Activated CD8-positive, alpha-beta memory T cell treated with anti-CD3 and anti-CD28 coated beads for 36 hours (primary cell): ENCODE measurements around the gene PLCD4. TPM values are rescaled to one million over a fixed set of nuclear protein-coding genes. Genes with fewer than 3 reads are reported as not detected.

Experiments used
- CTCF ChIA-PET: fragments of 350-600 bp; sonication (Branson Sonifier 250); formaldehyde crosslinking; loops from one replicate; lab custom pipeline; 2021; ENCODE audit warnings: antibody characterized with exemption; lab: Charles Lee
- POLR2A ChIA-PET: fragments of 350-600 bp; sonication (Branson Sonifier 250); formaldehyde crosslinking; loops from one replicate; lab custom pipeline; 2021; ENCODE audit warnings: antibody characterized with exemption; lab: Charles Lee
- total RNA-seq, 2 experiments: library from RNA; stranded (reverse); gene quantifications; one replicate each; pipeline ENCODE4 v1.2.3, GENCODE V29; 2021

PLCD4 gene
- total RNA-seq, 2 experiments from 2014 or later = 0.10 TPM; not detected in 1

DNA sequence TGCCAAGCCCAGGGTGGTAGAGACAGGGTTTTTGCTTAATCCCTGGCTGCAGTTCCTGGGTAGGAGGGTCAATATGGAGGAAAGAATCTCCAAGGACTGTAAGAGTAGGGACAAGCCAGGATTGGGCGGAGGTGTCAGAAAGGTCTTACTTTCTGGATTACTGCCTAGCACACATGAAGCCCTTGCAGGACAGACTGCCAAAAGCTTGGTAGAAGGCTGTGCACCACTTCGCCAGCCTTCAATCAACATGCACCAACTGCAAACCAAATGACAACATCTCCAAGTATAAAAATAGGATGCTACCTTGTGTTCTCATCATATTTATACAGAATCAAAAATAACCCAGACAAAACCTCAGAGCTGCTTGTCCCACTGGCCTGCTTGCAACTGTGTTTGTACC is 48.1 kb downstream of the PLCD4 start:
- CTCF ChIA-PET = interaction anchor here (1.9 kb wide), 1 partner anchor 192 kb away, joined by 5 read pairs; no protein-coding TSS in a partner anchor
- POLR2A ChIA-PET = interaction anchor here (1.5 kb wide), 1 partner anchor 12 kb away, joined by 4 read pairs; no protein-coding TSS in a partner anchor

DNA sequence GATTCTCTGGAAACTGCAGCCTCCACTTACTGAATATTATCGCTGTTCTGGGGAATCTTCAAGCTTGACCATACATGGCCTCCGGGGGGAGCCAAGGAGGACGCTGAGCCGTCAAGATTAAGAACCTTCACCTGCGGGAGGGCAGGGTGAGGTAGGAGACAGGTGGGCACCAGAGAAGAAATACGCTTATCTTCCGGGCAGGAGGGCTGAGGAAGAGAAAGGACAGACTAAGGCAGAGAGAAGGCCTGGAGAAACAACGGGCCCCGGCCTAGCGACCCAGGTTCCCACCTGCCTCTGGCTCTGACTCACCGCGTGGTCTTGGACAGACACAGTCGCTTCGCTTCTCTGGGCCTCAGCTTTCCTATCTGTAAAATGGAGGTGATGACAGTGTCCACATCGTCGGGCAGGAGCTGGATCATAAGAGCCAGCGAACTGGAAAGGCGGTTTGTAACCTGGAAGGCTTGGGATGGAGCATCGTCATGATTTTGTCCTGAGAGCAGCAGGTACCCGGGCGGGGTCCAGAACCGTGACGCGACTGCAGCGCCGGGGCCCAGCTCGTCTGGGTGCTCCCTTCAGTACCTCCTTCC is 51.1 kb downstream of the PLCD4 start:
- ChIA-PET POLR2A (interaction anchor here (0.5 to 3.4 kb wide), 12 partner anchors 9 to 541 kb away, joined by 3 to 31 read pairs (median 4); partner anchors contain the start of genes AAMP, PNKD, RNF25 and STK36), CTCF (interaction anchor here (0.6 to 3.9 kb wide), 8 partner anchors 8 to 190 kb away, joined by 3 to 31 read pairs (median 5); partner anchors contain the start of genes RNF25, STK36 and TTLL4)

DNA sequence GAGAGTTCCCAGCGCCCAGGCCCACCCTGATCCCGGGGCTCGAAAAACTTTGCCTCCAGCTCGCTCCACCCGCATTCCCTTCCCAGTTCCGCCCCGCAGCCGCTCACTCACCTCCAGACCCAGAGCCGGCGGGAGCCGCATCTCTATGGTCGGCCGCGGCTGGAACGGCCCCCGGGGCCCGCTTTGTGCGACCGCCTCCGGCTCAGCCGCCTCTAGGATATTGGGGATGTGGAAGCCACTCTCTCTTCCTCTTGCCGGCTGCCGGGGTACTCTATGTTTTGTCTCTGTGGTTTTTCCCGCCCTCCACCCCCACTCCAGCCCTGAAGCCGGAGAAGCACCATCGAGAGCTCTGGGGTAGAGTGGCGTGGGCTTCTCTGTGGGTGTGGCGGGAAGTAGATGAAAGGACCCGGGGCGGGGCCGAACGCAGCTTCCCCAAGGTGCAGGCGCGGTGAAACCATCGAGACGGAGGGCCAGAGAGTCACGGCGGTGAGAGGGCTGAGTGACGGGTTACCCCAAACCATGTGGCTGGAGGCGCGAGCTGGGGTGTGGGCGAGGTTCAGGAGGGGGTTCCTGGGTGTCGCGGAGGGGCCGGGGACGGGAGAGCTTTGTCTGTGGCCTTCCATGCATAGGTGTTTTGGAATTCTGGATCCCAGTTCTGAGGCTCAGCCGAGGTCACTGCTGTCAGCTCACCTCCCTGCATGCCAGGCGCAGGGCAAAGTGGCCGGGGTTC is 51.7 kb downstream of the PLCD4 start, which contains the start of the genes BCS1L and ZNF142:
Gene BCS1L (plus strand): TSS at position 426 of the 730 bp plus-strand sequence. CDS start 1,305 bp downstream, outside the sequence.
Gene ZNF142 (minus strand): TSS at position 366 of the 730 bp plus-strand sequence. CDS start 3,194 bp downstream, outside the sequence.
- ChIA-PET CTCF (interaction anchor here (0.6 to 3.9 kb wide), 12 partner anchors 9 to 445 kb away, joined by 3 to 31 read pairs (median 3); partner anchors contain the start of genes RNF25, STK36 and TTLL4), POLR2A (interaction anchor here (0.5 to 3.4 kb wide), 14 partner anchors 10 to 710 kb away, joined by 3 to 31 read pairs (median 4); partner anchors contain the start of genes AAMP, PNKD, RNF25 and STK36)

DNA sequence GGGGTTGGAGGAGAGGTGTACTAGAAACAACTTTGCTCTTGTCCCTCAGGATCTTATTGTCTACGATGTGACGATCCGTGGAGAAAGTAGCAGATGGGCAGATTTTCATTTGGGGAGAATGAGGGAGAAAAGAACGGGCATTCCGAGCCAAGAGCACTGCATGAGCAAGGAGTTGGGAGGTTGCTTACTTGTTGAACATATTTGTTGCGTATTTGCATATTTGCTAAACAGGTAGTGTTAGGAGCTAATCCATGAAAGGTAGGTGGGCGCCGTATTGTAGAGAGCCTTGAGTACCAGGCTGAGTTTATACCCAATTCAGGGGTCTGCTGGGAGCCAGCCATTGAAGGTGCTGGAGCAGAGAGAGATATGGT is 52.3 kb downstream of the PLCD4 start:
- ChIA-PET CTCF (interaction anchor here (0.6 to 3.9 kb wide), 11 partner anchors 9 to 444 kb away, joined by 3 to 31 read pairs (median 3); partner anchors contain the start of genes RNF25, STK36 and TTLL4), POLR2A (interaction anchor here (0.6 to 3.4 kb wide), 11 partner anchors 10 to 709 kb away, joined by 3 to 31 read pairs (median 4); partner anchors contain the start of genes AAMP, PNKD, RNF25 and STK36)

DNA sequence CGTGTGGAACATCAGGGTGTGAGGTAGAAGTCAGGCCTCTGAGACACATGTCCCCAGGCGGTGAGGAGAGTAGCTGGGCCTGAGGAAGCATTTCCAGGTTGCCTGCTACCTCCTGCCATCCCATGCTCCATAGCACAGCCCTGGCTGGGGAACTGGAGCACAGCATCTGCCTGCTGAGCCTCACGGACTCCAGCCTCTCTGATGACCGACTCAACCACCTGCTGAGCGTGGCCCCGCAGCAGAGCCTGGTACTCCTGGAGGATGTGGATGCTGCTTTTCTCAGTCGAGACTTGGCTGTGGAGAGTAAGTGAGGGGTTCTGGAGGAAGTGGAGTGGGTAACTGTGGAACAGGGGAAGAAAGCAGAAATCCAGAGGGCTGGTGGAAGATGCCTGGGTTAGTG is 54.7 kb downstream of the PLCD4 start:
- ChIA-PET CTCF (interaction anchor here (1.4 kb wide), 1 partner anchor 16 kb away, joined by 3 read pairs; no protein-coding TSS in a partner anchor), POLR2A (no interaction called here)

DNA sequence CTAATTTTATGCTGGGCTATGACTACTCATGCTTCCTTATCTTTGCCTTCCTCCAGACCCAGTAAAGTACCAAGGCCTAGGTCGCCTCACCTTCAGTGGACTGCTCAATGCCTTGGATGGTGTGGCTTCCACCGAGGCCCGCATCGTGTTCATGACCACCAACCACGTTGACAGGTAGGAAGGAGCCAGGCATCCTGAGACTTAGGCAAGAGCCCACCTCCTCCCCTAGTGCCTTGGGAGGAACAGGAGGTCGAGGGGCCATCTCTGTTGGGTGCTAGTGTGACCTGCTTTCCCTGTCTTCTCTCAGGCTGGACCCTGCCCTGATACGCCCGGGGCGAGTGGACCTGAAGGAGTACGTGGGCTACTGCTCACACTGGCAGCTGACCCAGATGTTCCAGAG is 55.1 kb downstream of the PLCD4 start:
- CTCF ChIA-PET = interaction anchor here (1.3 to 1.4 kb wide), 2 partner anchors 15 to 16 kb away, joined by 3 read pairs; no protein-coding TSS in a partner anchor
- POLR2A ChIA-PET = no interaction called here

DNA sequence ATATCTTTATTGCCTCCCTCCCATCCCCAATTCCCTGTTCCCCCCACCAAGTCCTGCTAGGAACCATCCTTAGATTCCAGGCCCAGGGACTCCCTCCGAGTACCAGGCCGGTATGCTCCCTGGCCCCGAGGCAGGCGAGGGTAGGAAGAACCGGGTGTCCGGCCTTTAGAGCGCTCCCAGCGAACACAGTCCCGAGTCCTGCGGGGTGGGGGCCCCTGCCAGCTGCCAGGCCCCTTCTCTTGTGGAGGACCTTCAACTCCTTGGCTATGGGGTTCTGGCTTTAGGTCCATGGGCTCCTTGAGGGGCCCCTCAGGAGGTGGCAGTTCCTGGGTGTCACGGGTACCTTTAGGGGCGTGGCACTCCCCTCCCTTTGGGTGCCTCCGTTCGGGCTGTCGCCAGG is 56.2 kb downstream of the PLCD4 start:
- ChIA-PET POLR2A (no interaction called here), CTCF (interaction anchor here (1.3 kb wide), 1 partner anchor 16 kb away, joined by 3 read pairs; no protein-coding TSS in a partner anchor)

DNA sequence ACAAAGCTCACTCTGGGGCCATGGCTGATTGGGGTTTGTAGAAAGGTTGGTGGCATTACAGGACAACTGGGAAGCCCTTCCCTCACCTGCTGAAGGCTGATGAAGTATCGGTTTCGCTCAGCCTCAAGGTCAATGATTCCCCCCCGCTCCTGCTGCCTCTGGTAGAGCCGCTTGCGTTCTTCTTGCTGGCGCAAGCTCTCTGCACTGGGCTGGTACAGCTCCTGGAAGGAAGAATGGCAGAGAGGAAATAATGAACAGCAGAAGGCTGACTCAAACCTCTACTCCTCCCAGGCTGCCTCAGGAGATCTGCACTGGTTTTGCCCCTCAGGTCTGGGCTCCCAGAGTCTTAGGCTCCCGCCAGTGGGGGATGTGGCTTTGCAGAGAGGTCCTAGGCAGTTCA is 57.0 kb downstream of the PLCD4 start:
- ChIA-PET POLR2A (no interaction called here), CTCF (interaction anchor here (1.0 kb wide), 1 partner anchor 32 kb away, joined by 3 read pairs; no protein-coding TSS in a partner anchor)

DNA sequence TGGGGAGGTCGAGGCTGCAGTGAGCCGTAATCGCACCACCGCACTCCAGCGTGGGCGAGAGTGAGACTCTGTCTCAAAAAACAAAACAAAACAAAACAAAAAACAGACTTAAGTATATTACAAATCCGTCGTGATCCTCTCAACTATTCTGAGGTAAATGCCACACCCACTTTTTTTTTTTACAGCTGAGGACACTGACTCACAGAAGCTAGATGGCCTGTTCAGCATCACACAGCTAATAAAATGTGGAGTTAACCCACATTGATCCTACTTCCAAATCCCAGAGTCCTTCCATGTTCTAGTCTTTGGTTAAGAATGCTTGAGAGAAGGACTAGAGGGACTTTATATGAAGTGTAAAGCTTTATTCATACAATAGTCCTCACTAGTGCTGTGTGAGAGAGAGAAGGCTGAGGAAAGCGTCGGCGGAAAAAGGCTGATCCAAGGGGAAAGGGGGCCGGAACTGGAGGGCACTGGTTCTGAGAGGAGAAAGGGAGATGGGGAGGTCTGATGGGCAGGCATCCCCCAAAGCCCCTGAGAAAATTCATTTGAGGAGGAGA is 63.5 kb downstream of the PLCD4 start:
- CTCF ChIA-PET = interaction anchor here (1.3 to 4.0 kb wide), 3 partner anchors 12 to 177 kb away, joined by 4 to 31 read pairs (median 4); partner anchors contain the start of genes BCS1L and ZNF142
- POLR2A ChIA-PET = interaction anchor here (0.6 to 3.7 kb wide), 3 partner anchors 11 to 512 kb away, joined by 4 to 31 read pairs (median 5); partner anchors contain the start of genes BCS1L, TTLL4 and ZNF142

DNA sequence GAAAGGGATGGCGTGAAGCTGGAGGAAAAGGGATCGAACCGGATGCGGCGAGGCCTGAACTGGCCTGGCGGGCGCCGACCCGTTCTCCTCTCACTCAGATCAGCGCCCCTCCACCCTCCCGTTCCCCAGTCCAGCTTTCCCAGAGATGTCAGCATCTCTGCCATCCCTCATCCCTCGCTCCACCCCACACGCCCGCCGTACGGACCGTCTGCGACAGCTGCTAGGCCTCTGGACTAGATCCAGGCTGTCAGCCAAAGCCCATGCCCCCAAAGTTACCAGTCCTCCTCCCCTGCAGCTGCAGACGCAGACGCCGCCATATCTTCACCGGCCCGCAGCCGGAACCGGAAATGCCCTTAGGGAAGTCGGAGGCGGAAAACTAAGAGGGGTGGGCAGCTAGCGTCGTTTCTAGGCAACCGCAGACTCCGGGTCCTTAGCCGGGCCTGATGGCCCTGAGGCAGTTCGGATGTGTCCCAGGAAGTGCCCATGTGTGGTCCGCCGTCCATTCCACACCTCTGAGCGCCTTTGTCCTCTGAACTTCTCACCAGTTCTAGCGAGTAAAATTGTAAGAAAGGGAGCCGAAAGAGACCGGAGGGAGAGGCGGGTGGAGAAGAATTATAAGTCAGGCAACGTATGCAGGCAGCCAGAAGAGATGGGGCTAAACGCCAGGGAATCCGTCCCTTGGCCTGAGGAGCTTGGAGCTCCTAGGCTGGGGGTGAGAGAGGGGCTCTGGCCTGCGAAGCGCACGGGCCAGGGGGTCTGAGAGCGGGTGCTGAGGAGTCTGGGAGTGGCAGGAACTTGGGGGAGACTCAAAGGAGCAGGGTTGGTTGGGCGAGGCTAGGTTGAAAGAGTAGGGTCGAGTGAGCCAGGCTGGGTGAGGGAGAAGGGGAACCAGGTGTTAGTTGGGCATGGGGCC is 64.2 kb downstream of the PLCD4 start, which contains the start of the genes RNF25 and STK36:
Gene RNF25 (minus strand): TSS at position 349 of the 913 bp plus-strand sequence. CDS start 32 bp downstream, at position 317.
Gene STK36 (plus strand): TSS at position 433 of the 913 bp plus-strand sequence. CDS start 744 bp downstream, outside the sequence.
- ChIA-PET CTCF (interaction anchor here (1.3 to 4.0 kb wide), 4 partner anchors 13 to 177 kb away, joined by 4 to 31 read pairs (median 4); partner anchors contain the start of genes BCS1L and ZNF142), POLR2A (interaction anchor here (0.5 to 3.7 kb wide), 4 partner anchors 12 to 607 kb away, joined by 4 to 31 read pairs (median 6); partner anchors contain the start of genes BCS1L, TTLL4 and ZNF142)

DNA sequence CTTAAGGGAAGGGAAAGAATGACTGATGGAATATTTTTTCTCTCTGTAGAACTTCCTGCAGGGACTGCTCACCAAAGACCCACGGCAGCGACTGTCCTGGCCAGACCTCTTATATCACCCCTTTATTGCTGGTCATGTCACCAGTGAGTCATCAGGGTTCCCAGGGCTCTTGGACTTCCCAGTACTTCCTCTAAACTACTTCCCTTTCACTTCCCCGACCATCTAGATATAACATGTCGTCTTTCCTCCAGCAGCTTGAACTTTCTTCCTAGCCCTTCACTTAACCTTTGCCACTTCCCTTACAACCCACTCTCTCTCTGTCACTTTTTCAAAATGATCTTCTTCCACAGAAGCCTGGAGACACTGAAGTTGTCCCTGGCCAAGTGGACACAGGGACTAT is 71.4 kb downstream of the PLCD4 start:
- ChIA-PET CTCF (no interaction called here), POLR2A (no interaction called here)

DNA sequence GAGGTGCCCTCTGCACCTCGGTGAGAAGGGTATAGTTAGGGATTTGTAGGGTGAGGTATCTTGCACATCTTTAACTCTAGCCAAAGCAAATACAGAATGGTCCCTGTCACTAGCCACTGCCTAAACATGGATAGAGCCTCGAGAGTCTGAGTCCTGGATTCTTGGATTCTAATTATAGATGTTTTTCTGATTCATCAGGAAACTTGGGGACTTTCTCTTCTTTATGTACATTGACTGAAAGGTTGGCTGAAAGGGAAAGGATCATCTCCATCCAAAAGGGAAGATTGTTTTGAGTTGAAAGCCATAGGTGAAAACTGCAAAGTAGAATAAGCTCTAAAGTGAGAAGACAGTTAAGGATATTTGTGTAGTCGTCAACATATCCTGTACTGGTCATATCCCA is 72.4 kb downstream of the PLCD4 start:
- CTCF ChIA-PET = no interaction called here
- POLR2A ChIA-PET = no interaction called here

Other genes with a start within 250 kb of the PLCD4 start
- gene SLC11A1, start 225.6 kb upstream of the PLCD4 start, total RNA-seq = under 1 TPM; 0.13 to 0.15 TPM
- gene CTDSP1, start 208.0 kb upstream of the PLCD4 start, total RNA-seq = 100 to 1,000 TPM; 100 to 104 TPM
- gene VIL1, start 188.8 kb upstream of the PLCD4 start, total RNA-seq = not detected
- 10 to 100 TPM; 30.7 to 33.2 TPM for gene USP37, start 39.5 kb upstream of the PLCD4 start, total RNA-seq
- 100 to 1,000 TPM; 135 to 138 TPM for gene CNOT9, start 39.1 kb upstream of the PLCD4 start, total RNA-seq
- 10 to 100 TPM; 55.2 to 56.0 TPM for gene ZNF142, start 51.7 kb downstream of the PLCD4 start, total RNA-seq
- 100 to 1,000 TPM in 1 of 2 experiments, 10 to 100 TPM in 1; 98.5 to 100 TPM for gene BCS1L, start 51.8 kb downstream of the PLCD4 start, total RNA-seq
- gene RNF25, start 64.1 kb downstream of the PLCD4 start, total RNA-seq = 10 to 100 TPM; 21.9 to 24.1 TPM
- gene STK36, start 64.2 kb downstream of the PLCD4 start, total RNA-seq = 10 to 100 TPM; 20.3 to 20.7 TPM
- gene TTLL4, start 102.9 kb downstream of the PLCD4 start, total RNA-seq = 10 to 100 TPM; 43.3 to 45.3 TPM
- not detected for gene CYP27A1, start 174.2 kb downstream of the PLCD4 start, total RNA-seq
- not detected for gene PRKAG3, start 223.9 kb downstream of the PLCD4 start, total RNA-seq